GM19395 (cell line): ENCODE measurements around the gene UTP11.

ENCODE experiments used
- ATAC-seq: cut with Tn5 transposase; IDR thresholded peaks from one replicate; pipeline ENCODE4 v1.9.1; 2021; ENCODE audit warnings: mild to moderate bottlenecking, moderate library complexity; ENCODE audit not compliant: unreplicated experiment

UTP11 gene

GRCh38 chr1:38003261-38004250, 9.0 kb upstream of the UTP11 start:
- no peak for ATAC-seq

- ATAC-seq: no peak
Measured at GRCh38 chr1:38004284-38005108, 8.0 kb upstream of the UTP11 start.

GRCh38 chr1:38005195-38006007, 7.1 kb upstream of the UTP11 start, which contains the start of gene FHL3:
Gene FHL3, minus strand, starts transcription at chr1:38005514. Its CDS starts 6,102 bp downstream, at chr1:37999412.
- no peak for ATAC-seq

DNA sequence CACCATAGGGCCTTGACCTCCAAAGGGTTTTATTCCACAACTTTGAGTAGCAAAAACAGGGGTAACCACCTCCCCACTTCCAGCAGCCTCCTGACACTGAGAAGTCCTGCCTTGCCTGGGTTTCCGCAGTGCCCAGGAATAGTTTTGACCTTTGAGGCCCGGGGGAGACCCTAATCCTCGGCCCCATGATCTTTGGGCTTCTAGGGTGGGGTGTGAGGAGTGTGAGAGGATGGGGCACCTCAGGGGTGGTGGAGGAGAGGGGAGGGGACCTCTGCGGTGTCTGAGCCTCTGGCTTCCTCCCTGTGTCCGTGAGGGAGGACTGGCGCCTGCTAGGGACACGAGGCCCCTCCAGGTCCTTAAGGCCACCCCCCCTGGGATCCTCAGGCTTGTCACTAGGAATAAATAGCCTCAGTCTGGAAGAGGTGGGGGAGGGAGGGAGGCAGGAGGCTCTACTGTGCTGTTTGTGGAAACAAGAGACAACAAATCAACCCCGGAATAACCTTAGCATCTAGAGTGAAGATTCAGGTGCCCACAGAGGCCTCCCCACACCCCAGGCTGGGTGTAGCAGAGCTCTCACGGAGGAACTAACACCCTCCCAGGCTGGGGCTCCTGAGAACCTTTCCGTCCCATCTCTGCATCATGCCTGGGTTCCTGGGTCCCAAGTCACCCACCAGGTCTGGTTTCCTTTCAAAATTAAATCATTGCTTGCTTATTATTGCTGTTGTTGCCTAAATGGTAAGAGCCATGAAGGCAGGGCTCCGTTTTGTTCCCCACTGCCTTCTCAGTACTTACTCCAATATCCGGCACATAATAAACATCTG, 6.3 kb upstream of the UTP11 start:
- no peak for ATAC-seq

- no peak for ATAC-seq
Measured at GRCh38 chr1:38009088-38009840, 3.3 kb upstream of the UTP11 start.

GRCh38 chr1:38009841-38010180, 2.7 kb upstream of the UTP11 start:
- ATAC-seq: no peak

DNA sequence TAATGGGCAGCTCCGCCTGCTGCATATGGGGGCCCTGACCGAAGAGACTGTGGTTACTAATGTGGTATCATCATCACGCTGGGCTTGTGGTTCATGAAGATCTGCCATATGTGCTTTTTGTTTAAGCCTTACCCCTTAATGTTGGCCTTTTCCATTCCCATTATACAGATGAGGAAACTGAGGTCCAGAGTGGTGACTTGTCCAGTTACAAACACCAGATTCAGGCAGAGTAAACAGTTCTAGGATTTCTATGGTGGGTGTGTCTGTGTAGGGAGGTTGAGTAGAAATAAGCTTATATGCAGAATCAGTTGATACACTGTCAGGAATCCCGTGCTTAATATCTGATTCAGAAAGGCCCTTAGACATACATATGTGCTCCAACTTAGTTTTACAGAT, 691 bp downstream of the UTP11 start:
- ATAC-seq: no peak

GRCh38 chr1:38014171-38014570, 1.6 kb downstream of the UTP11 start:
- no peak for ATAC-seq

DNA sequence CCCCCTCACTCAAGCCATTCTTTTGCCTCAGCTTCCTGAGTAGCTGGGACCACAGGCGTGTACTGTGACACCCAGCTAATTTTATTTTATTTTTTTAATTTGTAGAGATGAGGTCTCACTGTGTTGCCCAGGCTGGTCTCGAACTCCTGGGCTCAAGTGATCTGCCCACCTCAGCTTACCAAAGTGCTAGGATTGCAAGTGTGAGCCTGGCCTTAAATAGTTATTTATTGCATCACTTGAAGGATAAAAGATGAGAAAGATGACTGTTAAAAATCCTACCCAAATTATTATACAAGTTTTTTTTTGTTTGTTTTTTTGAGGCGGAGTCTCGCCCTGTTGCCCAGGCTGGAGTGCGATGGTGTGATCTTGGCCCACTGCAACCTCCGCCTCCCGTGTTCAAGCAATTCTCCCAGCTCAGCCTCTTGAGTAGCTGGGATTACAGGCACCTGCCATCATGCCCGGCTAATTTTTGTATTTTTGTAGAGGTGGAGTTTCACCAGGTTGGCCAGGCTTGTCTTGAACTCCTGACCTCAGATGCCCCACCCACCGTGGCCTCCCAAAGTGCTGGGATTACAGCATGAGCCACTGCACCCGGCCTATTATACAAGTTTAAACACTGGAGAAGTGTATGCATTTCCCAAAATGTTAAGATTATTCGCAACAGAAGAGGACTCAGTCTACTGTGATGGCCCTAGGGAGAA, 2.3 kb downstream of the UTP11 start:
- ATAC-seq: no peak

DNA sequence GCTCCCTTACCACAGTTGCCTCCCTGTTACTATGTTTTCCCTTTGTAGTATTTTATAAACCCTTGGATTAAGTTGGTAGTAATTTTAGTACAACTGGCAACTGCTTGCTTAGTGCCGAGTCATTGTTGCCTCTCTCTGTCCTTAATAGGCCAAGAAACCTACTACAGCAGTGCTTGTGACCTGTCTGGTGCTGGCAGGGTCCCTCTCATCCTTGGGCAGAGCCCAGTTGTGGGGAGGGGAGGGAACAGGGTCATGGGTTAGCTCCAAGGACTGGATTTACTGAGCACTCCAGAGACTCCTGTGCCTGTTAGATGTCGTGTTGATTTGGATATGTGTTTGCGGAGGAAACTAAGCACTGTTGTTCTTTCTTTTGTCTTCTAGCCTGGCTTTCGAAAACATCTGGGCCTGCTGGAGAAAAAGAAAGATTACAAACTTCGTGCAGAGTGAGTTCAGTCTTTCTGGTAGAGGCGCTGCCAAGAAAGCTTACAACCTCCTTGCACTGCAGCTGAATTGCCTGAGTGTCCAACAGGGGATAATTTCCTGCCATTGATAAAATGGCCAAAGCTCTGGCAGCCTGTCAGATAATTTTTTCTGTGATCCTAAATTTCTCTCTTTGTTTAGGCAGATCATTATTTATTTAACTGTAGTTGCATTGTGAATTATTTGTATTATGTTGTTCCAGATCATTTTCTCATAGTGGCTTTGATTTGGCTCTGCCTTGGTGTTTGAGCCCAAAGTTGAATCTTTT, 3.6 kb downstream of the UTP11 start:
- ATAC-seq: no peak

DNA sequence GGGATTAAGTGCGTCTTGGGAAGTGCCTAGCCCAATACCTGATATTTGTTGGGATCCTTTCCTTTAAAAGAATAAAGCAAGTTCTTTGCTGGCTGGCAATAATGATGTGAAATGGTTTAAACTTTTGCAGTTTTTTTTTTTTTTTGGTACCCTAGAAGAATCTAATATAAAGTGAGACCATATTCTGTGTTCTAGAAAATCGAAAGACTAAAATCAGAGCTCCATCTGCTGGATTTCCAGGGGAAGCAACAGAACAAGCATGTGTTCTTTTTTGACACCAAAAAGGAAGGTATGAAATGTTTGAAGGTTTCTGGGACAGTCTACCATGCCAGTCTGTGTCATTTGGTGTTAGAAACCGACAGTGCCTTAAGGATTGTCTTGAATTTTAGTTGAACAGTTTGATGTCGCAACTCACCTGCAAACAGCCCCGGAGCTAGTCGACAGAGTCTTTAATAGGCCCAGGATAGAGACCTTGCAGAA, 6.4 kb downstream of the UTP11 start:
- ATAC-seq: no peak

DNA sequence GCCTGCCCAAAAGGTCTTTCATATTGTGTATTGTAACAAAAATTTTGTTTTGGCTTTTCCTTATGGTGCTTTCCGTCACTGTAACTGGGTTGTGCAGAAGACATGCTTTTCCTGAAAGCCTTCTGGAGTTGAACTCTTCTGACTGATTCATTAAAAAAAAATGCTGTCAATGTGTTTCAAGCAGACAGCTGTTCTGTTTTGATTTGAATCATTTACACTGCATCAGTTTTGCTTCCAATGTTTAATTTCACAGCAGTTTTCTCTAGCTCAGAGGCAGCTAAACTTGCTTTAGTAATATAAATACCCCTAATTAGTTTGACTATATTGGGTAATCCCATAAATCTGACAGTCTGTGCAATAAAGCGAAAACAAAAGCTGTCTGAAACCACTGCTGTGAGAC, 7.9 kb downstream of the UTP11 start:
- ATAC-seq: no peak

GRCh38 chr1:38021969-38022368, 9.4 kb downstream of the UTP11 start:
- no peak for ATAC-seq

- no peak for ATAC-seq
Measured at GRCh38 chr1:38022810-38023209, 10.3 kb downstream of the UTP11 start.

GRCh38 chr1:38025233-38025632, 12.7 kb downstream of the UTP11 start:
- no peak for ATAC-seq

GRCh38 chr1:38025664-38026063, 13.1 kb downstream of the UTP11 start:
- ATAC-seq: no peak

- no peak for ATAC-seq
Measured at GRCh38 chr1:38026592-38027200, 14.2 kb downstream of the UTP11 start.
